Measurements from ENCODE around the gene PTPRG. TPM values are rescaled to one million over a fixed set of nuclear protein-coding genes. Genes with fewer than 3 reads are reported as not detected.

The PTPRG gene
- total RNA-seq, 4 donors from 2014 or later = 8.4 to 37.3 (median 14.9) TPM

GRCh38 chr3:62211675-62212429 lies 650.5 kb downstream of the PTPRG start:
- intact Hi-C loops (cut with DNase I; ENCODE audit: low total_unique reads) = no loop called here
- no peak for DNase-seq (ENCODE audit: low spot score in 2 of 2)
- WGBS, 2 donors = 76 to 79% methylated on average over 8 of the region's 8 CpGs
- TF ChIP-seq POLR2A (IDR thresholded peaks at IDR 0.05) (no peak), CTCF (IDR thresholded peaks at IDR 0.05) (no peak)
- H3K4me3 ChIP-seq (ENCODE audit: low read depth, poor library complexity, severe bottlenecking) = no peak overlapping the region

GRCh38 chr3:62214850-62215249 lies 653.5 kb downstream of the PTPRG start:
- H3K4me3 ChIP-seq (ENCODE audit: low read depth, poor library complexity, severe bottlenecking) = no peak overlapping the region
- WGBS, 2 donors = 91 to 92% methylated on average over 4 of the region's 4 CpGs
- no peak for DNase-seq (ENCODE audit: low spot score in 2 of 2)
- intact Hi-C loops (cut with DNase I; ENCODE audit: low total_unique reads) = no loop called here
- TF ChIP-seq POLR2A (IDR thresholded peaks at IDR 0.05) (no peak), CTCF (IDR thresholded peaks at IDR 0.05) (no peak)

GRCh38 chr3:62220616-62221015 lies 659.2 kb downstream of the PTPRG start:
- DNase-seq (ENCODE audit: low spot score in 2 of 2) = no peak
- intact Hi-C loops (cut with DNase I; ENCODE audit: low total_unique reads) = loop anchor here (1.0 kb wide), 1 partner anchor 44 kb away; no protein-coding TSS in a partner anchor
- H3K4me3 ChIP-seq (ENCODE audit: low read depth, poor library complexity, severe bottlenecking) = no peak overlapping the region
- no peak for TF ChIP-seq POLR2A (IDR thresholded peaks at IDR 0.05)
- no peak for TF ChIP-seq CTCF (IDR thresholded peaks at IDR 0.05)

DNA sequence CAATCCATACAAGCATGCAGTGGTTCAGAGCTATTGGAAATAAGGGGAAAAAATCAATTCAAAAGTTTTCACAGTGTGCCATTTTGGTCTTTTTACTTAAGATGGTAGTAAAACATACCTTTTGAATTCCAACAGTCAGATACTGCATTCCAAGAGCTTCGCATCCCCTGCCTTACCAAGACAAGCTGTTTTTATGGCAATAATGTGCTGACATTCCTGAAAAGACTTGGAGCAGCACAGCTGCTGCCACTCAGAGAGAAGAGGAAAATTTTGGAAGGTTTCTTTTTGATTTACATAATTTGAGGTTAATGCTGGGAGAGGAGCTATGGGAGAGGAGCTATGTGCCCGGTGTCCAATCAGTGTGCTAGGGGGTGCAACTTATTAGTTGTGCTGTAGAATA lies 663.7 kb downstream of the PTPRG start:
- 76 to 81% methylated on average over 2 of the region's 2 CpGs for WGBS, 2 donors
- DNase-seq (ENCODE audit: low spot score in 2 of 2) = no peak
- intact Hi-C loops (cut with DNase I; ENCODE audit: low total_unique reads) = no loop called here
- no peak overlapping the region for H3K4me3 ChIP-seq (ENCODE audit: low read depth, poor library complexity, severe bottlenecking)
- TF ChIP-seq POLR2A (IDR thresholded peaks at IDR 0.05) (no peak), CTCF (IDR thresholded peaks at IDR 0.05) (no peak)

GRCh38 chr3:62226601-62227339 lies 665.4 kb downstream of the PTPRG start:
- TF ChIP-seq POLR2A (IDR thresholded peaks at IDR 0.05) = no peak
- TF ChIP-seq CTCF (IDR thresholded peaks at IDR 0.05) = no peak
- no peak for DNase-seq (ENCODE audit: low spot score in 2 of 2)
- intact Hi-C loops (cut with DNase I; ENCODE audit: low total_unique reads) = no loop called here
- H3K4me3 ChIP-seq (ENCODE audit: low read depth, poor library complexity, severe bottlenecking) = no peak overlapping the region
- 92 to 96% methylated on average over 6 of the region's 6 CpGs for WGBS, 2 donors
